MM.1S (cell line): Measurements from ENCODE around the gene NELFB.

Source experiments
- DNase-seq: peaks from one replicate; pipeline ENCODE4 v3.0.0-alpha.2; 2015
- H2AFZ ChIP-seq: fragments of 300-600 bp; sonication (generic); 2 replicates; pipeline ENCODE4 v1.6.0; 2016; ENCODE audit warnings: antibody characterized with exemption, low read length
- H3F3A ChIP-seq: fragments of 300-600 bp; sonication (generic); 2 replicates; pipeline ENCODE4 v1.6.1; 2016; ENCODE audit warnings: mild to moderate bottlenecking, antibody characterized with exemption, low read length, moderate library complexity, mixed read lengths; ENCODE audit not compliant: insufficient read depth
- H3K27ac ChIP-seq: fragments of 300-600 bp; sonication (generic); 2 replicates; pipeline ENCODE4 v1.5.1; 2016; ENCODE audit warnings: mild to moderate bottlenecking, low read length
- H3K27me3 ChIP-seq: fragments of 300-600 bp; sonication (generic); replicated peaks from 2 replicates; pipeline ENCODE4 v1.6.0; 2016; ENCODE audit warnings: low read length; ENCODE audit not compliant: insufficient read depth
- H3K36me3 ChIP-seq: fragments of 300-600 bp; sonication (generic); replicated peaks from 2 replicates; pipeline ENCODE4 v1.6.1; 2016; ENCODE audit warnings: mild to moderate bottlenecking, low read length, mixed read lengths; ENCODE audit not compliant: insufficient read depth
- H3K4me1 ChIP-seq: fragments of 300-600 bp; sonication (generic); 2 replicates; pipeline ENCODE4 v1.6.1; 2016; ENCODE audit warnings: low read length, mixed read lengths
- H3K4me2 ChIP-seq: fragments of 300-600 bp; sonication (generic); 2 replicates; pipeline ENCODE4 v1.6.0; 2016; ENCODE audit warnings: low read depth, low read length
- H3K4me3 ChIP-seq: fragments of 300-600 bp; sonication (generic); 2 replicates; pipeline ENCODE4 v1.5.1; 2016; ENCODE audit warnings: low read length, mixed read lengths
- H3K79me2 ChIP-seq: fragments of 300-600 bp; sonication (generic); 2 replicates; pipeline ENCODE4 v1.6.1; 2016; ENCODE audit warnings: mixed run types, low read length, mixed read lengths
- H3K9ac ChIP-seq: fragments of 300-600 bp; sonication (generic); 2 replicates; pipeline ENCODE4 v1.6.1; 2016; ENCODE audit warnings: low read length, mixed read lengths
- H3K9me2 ChIP-seq: fragments of 300-600 bp; sonication (generic); replicated peaks from 2 replicates; pipeline ENCODE4 v1.6.1; 2016; ENCODE audit warnings: mild to moderate bottlenecking, low read length, mixed read lengths; ENCODE audit not compliant: insufficient read depth
- H3K9me3 ChIP-seq: fragments of 300-600 bp; sonication (generic); replicated peaks from 2 replicates; pipeline ENCODE4 v1.6.1; 2016; ENCODE audit warnings: mild to moderate bottlenecking, low read length, mixed read lengths; ENCODE audit not compliant: insufficient read depth
- H4K20me1 ChIP-seq: fragments of 300-600 bp; sonication (generic); 2 replicates; pipeline ENCODE4 v1.6.1; 2016; ENCODE audit warnings: mild to moderate bottlenecking, low read length, moderate library complexity, mixed read lengths; ENCODE audit not compliant: insufficient read depth
- CTCF ChIP-seq: fragments of 300-600 bp; sonication (generic); IDR thresholded peaks from 2 replicates; pipeline ENCODE4 v1.5.1; 2016; ENCODE audit warnings: antibody characterized with exemption, low read length, mixed read lengths
- EZH2 ChIP-seq: fragments of 300-600 bp; sonication (generic); optimal IDR thresholded peaks from 2 replicates; pipeline ENCODE3; 2017; ENCODE audit warnings: low read depth, mild to moderate bottlenecking, antibody characterized with exemption, low read length, mixed read lengths
- EZH2phosphoT487 ChIP-seq: fragments of 300-600 bp; sonication (generic); IDR thresholded peaks from 2 replicates; pipeline ENCODE4 v1.6.1; 2018; ENCODE audit warnings: antibody characterized with exemption, low read length

Gene NELFB

DNA sequence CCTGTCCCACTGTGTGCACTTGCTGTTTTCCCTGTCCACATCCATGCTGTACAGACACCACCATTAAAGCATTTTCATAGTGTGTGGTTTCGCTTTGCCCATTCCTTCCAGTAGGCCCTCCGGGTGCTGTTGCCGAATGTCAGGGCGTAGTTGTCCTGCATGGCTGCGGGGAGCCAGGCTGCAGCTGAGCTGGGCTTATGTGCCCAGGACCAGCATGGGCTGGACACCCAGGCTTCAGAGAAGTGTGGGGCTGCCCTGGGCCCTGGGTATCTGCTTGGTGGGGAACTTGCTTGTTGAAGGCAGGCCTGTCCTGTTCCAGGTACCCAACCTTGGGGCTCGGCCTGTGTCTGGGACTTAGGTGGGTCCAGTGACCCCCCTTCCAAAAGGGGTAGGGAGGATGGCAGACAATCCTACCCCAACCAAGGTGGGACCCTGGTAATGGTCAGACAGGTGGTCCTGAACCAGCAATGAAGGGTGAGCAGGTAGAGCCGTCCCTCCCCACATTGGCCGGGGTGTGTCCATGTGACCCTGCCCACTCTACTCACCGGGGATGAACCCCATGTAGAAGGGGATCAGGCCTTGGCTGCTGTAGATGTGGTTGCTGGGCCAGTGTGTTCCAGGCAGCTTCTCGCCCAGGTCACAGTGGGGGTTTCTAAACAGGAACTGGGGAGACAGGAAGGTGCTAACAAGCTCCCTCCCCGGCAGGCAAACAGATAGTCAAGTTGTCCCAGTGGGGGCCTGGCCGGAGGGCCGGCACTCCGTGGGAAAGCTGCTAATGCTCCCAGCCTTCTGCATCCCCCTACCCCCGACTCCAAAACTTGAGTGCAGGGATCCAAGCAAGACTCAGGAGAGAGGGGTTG lies 11.3 kb upstream of the NELFB start:
- peaks cover 16% of the 10 kb centered on the region for H4K20me1 ChIP-seq
- no peak overlapping the region for H3K4me3 ChIP-seq
- no peaks in the 10 kb centered on the region for H3K9me2 ChIP-seq
- no peaks in the 10 kb centered on the region for H3K9me3 ChIP-seq
- peaks cover 27% of the 10 kb centered on the region for H3K79me2 ChIP-seq
- no peak overlapping the region for H3K4me2 ChIP-seq
- H3F3A ChIP-seq: peaks cover 28% of the 10 kb centered on the region; the same call in 1 of the 2 replicates
- H3K9ac ChIP-seq: no peak overlapping the region
- no peaks in the 10 kb centered on the region for H3K27me3 ChIP-seq
- H2AFZ ChIP-seq: no peak overlapping the region
- H3K27ac ChIP-seq: no peak overlapping the region
- TF ChIP-seq CTCF: no peak
- TF ChIP-seq EZH2phosphoT487: no peak
- no peak for TF ChIP-seq EZH2
- H3K36me3 ChIP-seq: no peaks in the 10 kb centered on the region; the same call in 1 of the 2 replicates
- peaks cover 10% of the 10 kb centered on the region; the same call in 1 of the 2 replicates for H3K4me1 ChIP-seq
- DNase-seq: no peak

DNA sequence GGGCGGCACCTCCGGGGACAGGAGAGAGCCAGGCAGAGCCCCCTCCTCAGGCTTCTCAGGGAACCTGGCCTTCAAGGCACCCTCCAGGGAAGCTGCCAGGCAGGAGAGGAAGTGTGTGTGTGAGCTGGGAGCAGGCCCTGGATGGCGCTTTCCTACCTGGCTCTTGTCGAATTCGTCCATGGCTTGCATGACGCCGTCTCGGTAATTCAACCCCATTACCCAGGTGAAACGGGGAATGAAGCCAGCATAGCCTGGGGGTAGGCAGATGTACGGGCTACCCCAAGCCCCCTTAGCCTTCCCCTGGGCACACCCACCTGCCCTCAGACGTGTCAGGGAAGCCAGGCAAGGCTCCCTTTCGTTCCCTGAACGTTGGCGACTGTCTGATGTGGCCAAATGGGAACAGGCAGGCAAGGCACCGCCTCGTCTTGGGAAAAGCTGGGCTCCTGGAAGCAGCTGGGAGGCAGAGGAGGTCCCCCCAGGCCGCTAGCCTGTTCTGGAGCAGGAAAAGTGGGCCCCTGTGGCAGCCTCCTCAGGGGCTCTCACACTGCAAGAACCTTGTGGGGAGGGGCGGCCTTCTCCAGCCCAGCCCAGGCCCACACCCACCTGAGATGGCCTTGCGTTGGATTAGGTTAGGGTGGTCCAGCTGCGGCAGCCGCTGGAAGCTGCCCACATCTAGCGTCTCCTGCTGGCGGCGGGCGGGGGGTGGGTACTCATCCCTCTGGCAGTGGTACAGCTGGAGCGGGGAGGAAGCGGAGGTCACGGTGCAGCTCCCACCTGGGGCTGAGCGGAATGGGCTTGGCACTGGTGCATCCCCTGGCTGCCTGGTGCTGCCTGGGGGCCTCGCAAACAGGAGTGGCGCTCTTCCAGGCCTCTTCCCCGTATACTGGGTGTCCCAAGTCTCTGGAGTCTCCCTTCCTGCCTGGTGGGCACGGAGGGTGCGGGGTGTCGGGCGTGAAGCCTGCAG lies 10.4 kb upstream of the NELFB start:
- no peaks in the 10 kb centered on the region for H3K9me3 ChIP-seq
- H3K79me2 ChIP-seq: peaks cover 19% of the 10 kb centered on the region
- H3K36me3 ChIP-seq: no peaks in the 10 kb centered on the region; the same call in 1 of the 2 replicates
- H3K9ac ChIP-seq: no peak overlapping the region
- H2AFZ ChIP-seq: no peak overlapping the region
- no peak overlapping the region for H3K27ac ChIP-seq
- TF ChIP-seq CTCF: no peak
- peaks cover 27% of the 10 kb centered on the region; the same call in 1 of the 2 replicates for H3F3A ChIP-seq
- DNase-seq: no peak
- H3K4me2 ChIP-seq: no peak overlapping the region
- peaks cover 10% of the 10 kb centered on the region; the same call in 1 of the 2 replicates for H3K4me1 ChIP-seq
- H3K4me3 ChIP-seq: no peak overlapping the region
- no peaks in the 10 kb centered on the region for H3K27me3 ChIP-seq
- H4K20me1 ChIP-seq: peaks cover 16% of the 10 kb centered on the region
- H3K9me2 ChIP-seq: no peaks in the 10 kb centered on the region

DNA sequence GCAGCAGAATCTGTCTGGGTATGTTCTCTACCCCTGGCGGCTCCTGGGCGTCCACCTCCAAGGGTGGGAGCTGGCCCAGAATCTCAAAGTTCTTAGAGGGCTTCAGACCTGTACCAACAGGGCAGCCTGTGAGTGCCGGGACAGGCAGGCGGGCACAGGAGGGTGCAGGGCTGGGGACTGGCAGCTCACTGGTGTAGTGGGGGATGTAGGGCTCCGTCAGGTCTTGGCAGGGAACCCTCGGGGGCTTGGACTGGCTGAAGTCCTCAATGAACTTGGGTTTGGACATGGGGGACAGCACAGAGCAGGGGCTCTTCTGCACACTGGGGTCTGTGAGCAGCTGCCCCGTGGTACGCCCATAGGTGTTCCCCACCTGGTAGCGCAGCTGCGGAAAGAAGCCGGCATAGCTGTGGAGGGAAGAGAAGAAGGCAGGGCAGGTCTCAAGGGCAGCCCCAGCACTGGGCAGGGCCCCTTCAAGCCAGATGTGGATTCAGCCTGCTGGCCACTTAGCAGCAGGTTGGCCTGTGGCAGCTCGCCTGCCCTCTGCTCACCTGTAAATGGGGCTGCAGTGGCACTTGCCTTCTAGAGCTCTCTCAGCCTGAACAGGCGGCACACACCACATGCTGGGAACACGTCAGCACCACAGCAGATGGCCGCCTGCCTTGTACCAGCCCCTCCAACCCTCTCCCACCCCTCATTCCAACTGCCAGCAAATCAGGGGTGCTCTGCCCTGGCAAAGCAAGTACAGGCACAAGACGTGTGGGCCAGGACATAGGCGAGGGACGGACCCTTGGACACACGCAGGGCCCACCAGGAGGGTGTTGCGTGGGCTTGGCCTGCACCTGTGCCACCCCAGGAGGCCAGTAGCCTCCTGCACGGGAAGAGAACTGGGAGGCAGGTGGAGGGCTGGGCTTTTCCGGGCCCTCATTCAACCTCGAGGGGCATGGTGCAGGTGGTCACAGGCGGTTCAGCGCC lies 9.4 kb upstream of the NELFB start:
- Histone ChIP-seq H3F3A (peaks cover 19% of the 10 kb centered on the region; the same call in 1 of the 2 replicates), H3K4me3 (no peak overlapping the region), H3K9ac (no peak overlapping the region), H3K36me3 (no peaks in the 10 kb centered on the region; the same call in 1 of the 2 replicates), H2AFZ (no peak overlapping the region), H3K27ac (no peak overlapping the region), H3K4me2 (no peak overlapping the region), H3K9me3 (no peaks in the 10 kb centered on the region), H4K20me1 (peaks cover 16% of the 10 kb centered on the region), H3K79me2 (peaks cover 17% of the 10 kb centered on the region), H3K27me3 (no peaks in the 10 kb centered on the region), H3K9me2 (no peaks in the 10 kb centered on the region), H3K4me1 (peaks cover 10% of the 10 kb centered on the region; the same call in 1 of the 2 replicates)
- TF ChIP-seq EZH2: no peak
- TF ChIP-seq CTCF: no peak
- TF ChIP-seq EZH2phosphoT487: no peak
- no peak for DNase-seq
